HG02759 (cell line): ENCODE data around the gene SOX21.
A peak's percentile ranks its signal among the peaks of the same experiment; 100 is the strongest.
"Not testable (repeated sequence)": the region's sequence is repeated elsewhere in the genome, so short reads cannot be mapped to it uniquely, and the experiment has no call there.

Experiments used
- ATAC-seq: cut with Tn5 transposase; IDR thresholded peaks from one replicate; pipeline ENCODE4 v1.9.1; 2021; ENCODE audit warnings: mild to moderate bottlenecking, moderate library complexity; ENCODE audit not compliant: unreplicated experiment

The SOX21 gene

DNA sequence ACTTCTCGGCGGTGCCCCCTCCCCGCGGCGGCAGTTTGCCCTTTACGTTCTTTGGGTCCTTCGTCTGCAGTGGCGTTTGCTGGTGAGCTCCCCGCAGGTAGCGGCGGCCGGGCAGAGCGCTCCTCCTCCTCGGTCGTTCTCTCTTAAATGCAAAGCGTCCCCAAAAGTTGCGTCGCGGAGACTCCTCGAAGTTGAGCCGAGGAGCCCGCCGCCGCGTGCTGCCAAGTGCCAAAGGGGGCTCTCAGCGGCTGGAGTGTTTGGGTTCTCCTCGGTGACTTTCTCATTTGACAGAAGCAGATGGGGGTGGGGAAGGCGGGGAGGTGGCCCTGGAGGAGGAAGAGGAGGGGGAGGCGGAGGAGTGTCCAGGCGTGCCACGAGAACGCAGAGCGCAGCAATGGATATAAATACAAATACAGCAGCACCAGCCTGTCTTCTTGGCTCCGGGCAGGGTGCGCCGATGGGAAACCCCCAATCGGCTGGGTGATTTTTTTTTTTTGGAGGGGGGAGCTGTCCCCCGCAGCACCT lies at the start of gene SOX21:
Gene SOX21, minus strand, starts transcription at position 259 of the 525 bp plus-strand sequence. CDS start 496 bp downstream, outside the sequence.
- ATAC-seq: no peak

DNA sequence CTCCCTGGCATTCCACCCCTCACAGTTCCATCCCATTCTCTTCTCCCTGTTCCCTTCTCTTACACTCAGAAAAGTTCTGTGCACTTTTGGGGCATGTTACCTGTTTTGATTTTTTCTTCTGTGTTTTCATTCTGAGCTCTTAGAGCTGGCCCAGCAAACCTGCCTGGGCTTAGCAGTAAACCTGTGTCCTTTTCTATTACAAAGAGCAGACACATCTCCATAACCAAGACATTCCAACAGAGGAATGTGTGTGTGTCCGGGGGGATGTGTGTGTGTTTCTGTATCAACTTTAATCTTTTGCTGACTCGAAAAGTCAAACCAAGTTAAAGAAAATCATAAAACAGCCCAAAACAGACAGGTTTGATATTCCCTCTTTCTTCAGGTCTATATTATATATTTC lies 49.1 kb upstream of the SOX21 start:
- no peak for ATAC-seq

DNA sequence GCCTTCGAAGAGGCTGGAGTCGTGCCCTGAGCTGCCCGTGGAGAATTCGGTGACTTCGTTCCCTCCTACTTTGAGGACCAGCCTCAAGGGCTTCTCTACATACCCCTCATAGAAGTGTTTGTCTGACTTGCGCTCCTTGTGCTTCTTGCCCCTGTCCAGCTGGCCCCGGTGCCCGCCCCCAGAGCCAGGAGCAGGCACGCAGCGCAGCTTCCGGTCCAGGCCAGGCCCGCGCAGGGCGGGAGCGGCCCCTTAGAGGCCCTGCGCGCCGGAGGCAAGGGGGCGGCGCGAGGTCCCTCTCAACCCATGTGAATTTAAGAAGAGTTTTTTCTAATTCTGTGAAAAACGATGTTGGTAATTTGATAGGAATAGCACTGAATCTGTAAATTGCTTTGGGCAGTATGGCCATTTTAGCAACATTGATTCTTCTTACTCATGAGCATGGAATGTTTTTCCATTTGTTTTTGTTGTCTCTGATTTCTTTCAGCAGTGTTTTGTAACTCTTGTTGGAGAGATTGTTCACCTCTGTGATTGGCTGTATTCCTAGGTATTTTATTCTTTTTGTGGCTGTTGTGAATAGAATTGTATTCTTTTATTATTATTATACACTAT lies 46.9 kb upstream of the SOX21 start:
- ATAC-seq: no peak

DNA sequence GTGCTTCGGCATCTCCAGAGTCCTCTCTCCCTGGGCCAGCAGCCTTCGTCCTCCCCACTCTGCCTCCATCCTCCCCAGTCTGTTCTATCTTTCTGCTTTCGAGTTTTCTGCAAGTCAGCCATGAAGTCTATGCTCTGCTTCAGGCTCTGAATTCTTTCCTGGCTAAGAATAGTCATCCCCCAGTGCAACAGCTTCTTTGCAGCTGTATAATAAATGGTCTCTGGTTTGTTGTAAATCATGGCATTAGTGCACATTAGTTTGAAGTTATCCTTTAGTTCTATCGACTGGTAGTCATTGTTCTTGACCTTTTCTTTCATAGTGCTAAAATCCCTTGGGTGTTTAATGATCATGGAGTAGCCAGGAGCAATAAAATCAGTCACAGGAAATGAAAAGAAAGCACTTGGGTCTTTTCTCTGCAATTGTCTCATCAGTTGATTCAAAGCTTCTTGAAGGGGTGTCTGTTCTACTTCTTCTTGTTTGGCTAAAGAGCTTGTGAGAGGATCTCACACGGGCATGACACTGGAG lies 46.2 kb upstream of the SOX21 start:
- ATAC-seq: no peak

DNA sequence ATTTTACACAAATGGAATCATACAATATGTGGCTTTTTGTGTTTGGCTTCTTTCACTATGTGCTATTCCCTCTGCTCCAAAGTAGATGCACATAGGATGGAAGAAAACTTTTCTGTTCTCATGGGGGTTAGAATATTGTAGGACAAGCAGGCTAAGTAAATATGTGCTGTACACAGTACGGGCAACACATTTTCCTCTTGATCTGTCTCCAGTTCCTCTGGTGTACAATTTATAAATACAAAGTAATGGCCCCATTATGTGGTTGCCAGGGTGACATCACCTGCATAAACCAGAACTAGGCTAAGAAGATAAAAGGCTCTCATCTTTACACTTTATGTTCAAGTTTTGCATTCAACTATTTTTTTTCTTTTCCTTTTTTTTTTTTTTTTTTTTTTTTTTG lies 41.0 kb upstream of the SOX21 start:
- ATAC-seq: no peak

DNA sequence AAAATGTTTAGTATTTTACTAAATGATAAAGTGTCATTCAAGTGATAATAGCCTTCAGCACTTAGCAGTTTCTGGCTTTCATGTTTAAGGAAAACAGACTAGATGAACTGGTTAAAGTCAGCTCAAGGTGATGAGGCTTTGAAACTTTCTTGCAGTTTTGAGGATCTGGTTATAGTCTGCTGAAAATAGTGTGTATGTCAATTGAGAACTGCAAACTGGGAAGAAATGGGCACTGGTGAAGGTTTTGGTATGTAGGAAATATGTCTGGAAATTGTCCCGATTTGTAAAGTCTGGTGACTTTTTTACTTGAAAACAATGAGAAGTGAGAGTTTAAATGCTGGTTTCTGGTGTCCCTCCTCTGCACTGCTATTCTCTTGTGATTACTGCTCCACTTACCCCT lies 36.8 kb upstream of the SOX21 start:
- ATAC-seq: no peak

DNA sequence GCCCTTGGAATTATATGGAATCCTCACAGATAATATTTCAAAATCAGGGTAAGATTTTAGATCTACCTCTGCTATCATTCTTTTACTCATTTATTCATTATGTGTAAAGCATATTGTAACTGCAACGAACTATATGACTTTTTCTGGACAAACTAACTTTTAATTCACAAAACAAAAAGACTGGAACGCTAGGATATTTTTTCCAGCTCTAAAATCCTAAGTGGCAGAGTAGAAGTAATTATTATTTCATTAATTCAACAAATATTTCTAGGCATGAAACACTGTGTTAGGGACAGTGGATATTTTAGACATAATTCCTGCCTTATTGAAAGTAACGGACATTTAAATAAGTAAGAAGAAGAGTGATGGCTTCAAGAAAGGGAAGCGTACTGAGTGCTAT lies 26.9 kb upstream of the SOX21 start:
- ATAC-seq: no peak

DNA sequence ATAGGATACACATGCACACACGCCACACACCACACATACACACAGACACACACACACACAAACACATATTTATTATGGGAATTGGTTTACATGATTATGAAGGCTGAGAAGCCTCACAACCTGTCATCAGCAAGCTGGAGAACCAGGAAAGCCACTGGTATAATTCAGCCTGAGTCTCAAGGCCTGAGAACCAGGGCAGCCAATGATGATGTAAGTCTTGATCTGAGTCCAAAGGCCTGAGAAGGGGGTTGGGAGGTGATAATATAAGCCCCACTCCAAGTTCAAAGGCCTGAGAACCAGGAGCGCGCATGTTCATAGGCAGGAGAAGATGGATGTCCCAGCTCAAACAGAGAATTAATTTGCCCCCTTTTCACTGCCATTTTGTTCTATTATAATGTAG lies 18.7 kb upstream of the SOX21 start:
- no peak for ATAC-seq

DNA sequence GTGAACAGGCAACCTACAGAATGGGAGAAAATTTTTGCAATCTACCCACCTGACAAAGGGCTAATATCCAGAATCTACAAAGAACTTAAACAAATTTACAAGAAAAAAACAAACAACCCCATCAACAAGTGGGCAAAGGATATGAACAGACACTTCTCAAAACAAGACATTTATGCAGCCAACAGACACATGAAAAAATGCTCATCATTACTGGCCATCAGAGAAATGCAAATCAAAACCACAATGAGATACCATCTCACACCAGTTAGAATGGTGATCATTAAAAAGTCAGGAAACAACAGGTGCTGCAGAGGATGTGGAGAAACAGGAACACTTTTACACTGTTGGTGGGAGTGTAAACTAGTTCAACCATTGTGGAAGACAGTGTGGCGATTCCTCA lies 17.6 kb upstream of the SOX21 start:
- not testable (repeated sequence) for ATAC-seq

DNA sequence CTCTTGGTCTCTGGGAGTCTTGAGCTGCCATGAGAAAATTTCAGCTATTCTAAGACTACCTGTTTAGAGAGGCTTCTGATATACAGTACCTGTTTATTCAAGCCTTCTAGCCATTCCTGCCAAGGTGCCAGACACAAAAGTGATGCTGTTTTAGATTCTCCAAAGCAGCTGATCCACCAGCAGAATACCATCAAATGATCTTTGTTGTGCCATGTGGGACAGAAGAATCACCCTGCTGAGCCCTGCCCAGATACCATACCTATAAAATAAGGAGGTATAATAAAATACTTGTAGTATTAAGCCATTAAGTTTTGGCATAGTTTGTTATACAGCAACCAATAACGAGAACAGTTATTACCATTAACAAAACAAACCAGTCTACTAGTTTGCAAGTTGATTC lies 14.1 kb upstream of the SOX21 start:
- no peak for ATAC-seq

DNA sequence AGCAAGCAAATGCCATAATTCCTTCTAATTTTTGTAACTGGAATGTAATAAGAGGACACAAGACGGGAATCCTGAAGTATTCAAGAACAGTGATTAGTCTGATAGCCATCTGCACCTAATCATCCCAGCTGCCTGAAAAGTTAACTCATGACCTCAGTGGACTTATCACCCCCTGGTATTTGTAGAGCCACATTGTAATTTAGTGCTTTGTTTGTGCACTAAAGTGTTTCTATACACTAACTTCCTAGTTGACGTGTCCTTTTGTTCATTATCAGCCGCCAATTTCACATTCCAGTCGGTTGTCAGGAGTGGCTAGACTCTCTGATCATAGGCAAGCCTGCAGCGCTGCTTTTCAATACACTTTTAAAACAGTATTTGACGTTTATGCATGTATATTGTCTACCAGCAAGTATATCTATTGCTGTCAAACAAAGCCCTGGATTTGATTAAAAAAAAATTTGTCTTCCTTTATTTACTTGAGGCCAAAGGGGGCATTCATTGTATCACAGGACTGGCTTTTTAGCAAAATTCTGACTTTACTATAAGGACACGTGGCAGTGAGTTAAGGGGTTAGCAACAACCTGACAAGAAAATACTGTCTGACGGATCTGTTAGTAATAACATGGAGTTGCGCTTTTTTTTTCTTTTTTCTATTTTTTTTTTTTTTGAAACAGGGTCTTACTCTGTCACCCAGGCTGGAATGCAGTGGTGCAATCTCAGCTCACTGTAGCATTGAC lies 10.4 kb upstream of the SOX21 start:
- no peak for ATAC-seq

DNA sequence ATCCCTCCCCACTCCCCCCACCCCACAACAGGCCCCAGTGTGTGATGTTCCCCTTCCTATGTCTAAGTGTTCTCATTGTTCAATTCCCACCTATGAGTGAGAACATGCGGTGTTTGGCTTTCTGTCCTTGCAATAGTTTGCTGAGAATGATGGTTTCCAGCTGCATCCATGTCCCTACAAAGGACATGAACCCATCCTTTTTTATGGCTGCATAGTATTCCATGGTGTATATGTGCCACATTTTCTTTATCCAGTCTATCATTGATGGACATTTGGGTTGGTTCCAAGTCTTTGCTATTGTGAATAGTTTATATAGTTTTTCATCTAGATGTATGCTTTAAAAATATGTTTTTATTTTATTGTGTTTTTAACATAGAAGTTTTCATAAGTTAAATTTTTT lies 6.4 kb upstream of the SOX21 start:
- not testable (repeated sequence) for ATAC-seq

DNA sequence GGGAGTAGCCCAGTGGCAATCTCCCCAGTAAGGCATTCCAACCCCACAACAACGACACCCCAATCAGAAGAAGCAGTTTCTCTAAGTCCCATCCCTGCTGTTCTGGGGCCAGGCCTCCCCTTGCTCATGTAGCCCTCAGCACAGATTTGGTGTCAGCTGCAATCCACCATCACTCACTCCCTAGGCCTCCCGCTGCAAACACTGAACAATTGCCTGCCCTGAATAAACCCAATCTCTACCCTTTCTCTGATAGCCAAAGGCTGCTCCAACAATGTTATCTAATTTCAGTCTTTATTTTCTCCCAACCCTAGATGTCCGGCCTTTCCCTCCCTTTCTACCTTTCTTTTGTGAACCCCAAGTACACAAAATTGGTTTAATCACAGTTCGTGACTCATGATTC lies 5.6 kb upstream of the SOX21 start:
- no peak for ATAC-seq

DNA sequence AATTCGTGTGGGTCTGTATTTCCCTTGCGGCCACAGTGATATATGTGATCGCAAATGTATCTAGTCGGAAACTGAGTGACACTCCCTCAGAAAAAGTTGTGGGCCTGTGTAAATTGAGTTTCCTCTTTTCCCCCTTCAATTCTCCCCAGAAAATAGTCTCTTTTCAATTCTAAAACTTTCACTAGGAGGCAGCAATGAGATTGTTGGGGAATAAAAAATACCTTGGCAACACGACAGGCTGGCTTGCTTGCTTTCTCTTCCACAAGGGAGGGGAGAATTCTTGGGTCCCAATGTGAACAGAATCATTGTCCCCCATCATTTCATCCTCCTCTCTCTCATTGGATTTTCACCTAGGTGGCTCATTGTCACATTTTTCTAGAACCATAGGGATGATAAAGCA lies 3.7 kb upstream of the SOX21 start:
- ATAC-seq: no peak

DNA sequence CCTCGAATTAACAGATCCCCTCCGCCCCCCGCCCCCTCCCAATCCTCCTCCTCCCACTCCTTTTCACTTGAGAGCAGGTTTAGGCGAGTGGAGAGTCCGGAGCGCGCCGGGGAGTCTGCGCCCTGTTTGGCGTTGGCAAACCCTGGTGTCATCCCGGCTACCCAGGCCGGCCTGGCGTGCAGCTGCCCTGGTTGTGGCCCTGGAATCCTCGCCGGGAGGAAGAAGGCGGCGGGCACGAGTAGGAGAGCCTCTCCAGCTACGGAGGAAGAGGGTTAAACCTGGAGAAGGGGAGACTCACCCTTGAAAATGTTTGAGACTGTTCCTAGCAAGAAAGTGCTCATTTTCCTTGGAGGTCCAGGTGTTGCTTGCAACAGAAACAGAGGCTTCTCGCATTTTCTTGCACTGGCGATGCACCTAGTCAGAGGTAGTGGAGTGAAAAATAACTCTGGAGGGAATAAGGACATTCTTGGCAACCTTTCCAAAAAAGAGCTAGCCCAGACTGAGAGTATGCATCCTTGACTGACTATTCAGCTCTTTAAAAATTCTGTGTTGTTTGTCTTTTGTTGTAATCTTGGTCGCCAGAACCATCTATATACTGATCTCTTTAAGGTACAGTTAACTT lies 1.3 kb upstream of the SOX21 start:
- no peak for ATAC-seq

DNA sequence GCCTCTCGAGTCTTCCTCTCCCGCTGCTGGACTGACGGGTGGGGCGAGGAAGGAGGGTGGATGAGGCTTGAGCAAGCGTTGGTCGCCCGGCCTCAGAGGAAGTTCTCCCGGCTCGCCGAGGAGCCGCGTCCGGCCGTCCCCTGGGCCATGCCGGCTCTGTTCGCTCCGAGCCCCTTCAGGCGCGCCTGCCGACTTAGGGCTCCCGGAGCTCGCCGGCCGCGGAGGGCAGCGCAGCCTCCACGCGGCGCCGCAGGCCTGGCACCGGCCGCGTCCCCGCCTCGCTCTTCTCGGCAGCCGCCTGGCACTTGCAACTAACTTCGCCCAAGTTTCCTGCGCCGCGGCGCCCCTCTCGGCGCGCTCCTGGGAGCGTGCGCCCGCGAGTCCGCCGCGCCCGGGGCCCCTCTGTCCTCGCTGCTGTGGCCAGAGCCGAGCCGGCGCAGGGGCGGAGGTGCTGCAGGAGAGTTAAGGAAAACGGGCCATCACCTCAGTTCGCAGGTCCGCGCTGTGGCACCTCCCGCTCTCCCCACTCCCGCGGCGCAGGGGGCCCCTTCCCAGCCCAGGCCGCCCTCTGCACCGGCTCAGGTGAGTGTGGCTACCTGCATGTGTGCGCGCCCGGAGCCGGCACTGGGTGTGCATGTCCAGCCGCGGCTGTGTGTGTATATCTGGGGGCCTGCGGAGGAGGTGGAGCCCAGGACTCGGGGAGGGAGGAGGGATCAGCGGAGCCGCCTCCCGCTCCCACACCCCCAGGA lies 641 bp upstream of the SOX21 start:
- no peak for ATAC-seq

DNA sequence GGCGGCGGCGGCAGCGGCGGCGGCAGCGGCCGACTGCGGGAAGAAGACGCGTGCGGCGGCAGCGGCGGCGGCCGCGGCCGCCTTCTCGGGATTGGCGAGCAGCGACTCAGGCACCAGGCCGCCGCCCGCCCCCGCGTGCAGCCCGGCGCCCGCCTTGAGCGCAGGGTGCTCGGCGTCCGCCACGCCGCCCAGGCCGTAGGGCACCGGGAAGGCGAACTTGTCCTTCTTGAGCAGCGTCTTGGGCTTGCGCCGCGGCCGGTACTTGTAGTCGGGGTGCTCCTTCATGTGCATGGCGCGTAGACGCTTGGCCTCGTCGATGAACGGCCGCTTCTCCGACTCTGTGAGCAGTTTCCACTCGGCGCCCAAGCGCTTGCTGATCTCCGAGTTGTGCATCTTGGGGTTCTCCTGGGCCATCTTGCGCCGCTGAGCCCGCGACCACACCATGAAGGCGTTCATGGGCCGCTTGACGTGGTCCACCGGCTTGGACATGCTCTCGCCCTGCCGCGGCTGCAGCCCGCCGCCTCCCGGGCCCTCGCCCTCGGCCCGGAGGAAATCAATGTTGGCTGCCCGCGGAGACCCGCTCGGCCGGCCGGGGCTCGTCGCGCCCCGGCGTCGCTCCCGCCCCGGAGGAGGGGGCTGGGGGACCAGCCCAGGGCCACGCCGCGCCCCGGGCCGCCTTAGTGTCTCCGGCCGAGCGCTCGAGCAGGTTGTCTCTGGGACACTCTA lies 621 bp downstream of the SOX21 start:
- peak; percentile 33 for ATAC-seq

DNA sequence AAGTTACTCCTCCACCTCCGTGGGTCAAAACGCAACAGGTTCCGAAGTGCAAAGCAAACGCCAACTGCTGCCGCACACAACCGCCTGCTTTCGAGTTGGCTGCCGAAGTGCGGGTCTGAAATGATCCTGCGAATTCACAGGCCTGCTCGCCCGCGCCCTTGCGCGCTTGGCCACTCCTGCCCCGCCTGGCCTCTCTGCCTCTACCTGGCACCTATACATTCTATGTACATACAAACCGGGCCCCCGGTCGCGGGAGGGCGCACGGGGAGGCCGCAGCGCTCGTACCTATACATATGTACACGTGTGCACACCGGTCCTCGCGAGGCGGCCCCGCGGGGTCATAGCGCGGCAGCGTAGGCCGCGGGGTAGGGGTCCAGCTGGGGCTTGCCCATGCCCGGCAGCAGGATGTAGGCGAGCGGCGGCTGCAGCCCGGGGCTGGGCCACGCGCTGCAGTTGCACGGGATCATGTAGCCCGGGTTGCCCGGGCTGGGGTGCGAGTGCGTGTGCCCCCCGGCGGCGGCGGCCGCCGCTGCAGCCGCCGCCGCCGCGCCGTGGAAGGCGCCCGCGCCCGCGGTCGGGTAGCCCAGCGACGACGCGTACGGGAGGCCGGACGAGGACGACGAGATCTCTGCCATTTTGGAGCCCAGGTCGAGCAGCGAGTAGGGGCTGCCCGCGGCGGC lies 1.3 kb downstream of the SOX21 start:
- peak; percentile 76 for ATAC-seq

DNA sequence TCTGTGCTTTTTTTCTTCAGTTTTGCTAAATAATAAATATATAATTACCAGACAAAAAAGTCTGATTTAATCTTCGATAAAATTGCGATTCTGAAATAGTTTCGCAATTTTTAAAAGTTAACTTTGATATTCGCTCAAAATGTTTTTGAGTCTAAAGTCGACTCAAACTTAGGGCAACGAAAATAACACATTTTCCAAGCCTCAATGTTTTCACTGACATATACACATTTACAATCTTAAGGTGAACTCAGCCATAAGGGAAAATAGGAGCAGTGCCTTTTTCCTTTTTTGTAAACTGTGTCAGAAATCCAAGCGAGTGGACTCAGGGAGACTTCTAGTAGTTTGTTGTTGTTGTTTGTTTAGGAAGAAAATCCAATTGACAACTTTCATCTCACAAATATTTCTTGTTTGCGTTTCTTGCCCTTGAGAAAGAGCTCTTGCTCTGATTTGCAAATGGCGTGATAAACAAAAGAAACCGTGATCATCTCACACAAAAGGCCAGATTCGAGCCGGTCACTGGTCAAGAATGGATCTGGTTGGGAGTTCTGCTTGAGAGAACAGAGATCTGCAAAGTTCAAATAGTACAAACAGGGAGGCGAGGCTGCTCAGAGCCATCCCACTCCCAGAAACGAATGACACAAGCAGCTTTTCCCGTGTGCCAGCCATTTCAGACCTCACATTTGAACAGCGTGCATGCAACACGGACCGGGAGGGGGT lies 2.1 kb downstream of the SOX21 start:
- no peak for ATAC-seq
